ENCODE measurements around the gene TTC3.
"Not testable (repeated sequence)": the region's sequence is repeated elsewhere in the genome, so short reads cannot be mapped to it uniquely, and the experiment has no call there.

Gene TTC3

GRCh38 chr21:37072988-37073416, at the start of gene TTC3, which contains the start of gene PIGP:
TTC3 (plus strand) TSS chr21:37073254; CDS start chr21:37087258, 14,004 bp downstream.
PIGP (minus strand) TSS chr21:37073071; CDS start chr21:37072515, 556 bp downstream.
- peak; percentile 98 for DNase-seq

- no peak for DNase-seq
These were observed 46.6 kb upstream of the TTC3 start for GRCh38 chr21:37026499-37026898.

- no peak for DNase-seq
These were observed 44.5 kb upstream of the TTC3 start for GRCh38 chr21:37028570-37028969.

- no peak for DNase-seq
These were observed 42.2 kb upstream of the TTC3 start for GRCh38 chr21:37030864-37031263.

- no peak for DNase-seq
These were observed 40.8 kb upstream of the TTC3 start for GRCh38 chr21:37032293-37032692.

GRCh38 chr21:37032877-37033471, 40.1 kb upstream of the TTC3 start:
- no peak for DNase-seq

GRCh38 chr21:37034394-37034793, 38.7 kb upstream of the TTC3 start:
- not testable (repeated sequence) for DNase-seq

- no peak for DNase-seq
These were observed 36.9 kb upstream of the TTC3 start for GRCh38 chr21:37036177-37036576.

- no peak for DNase-seq
These were observed 33.5 kb upstream of the TTC3 start for GRCh38 chr21:37039411-37040075.

- no peak for DNase-seq
These were observed 32.8 kb upstream of the TTC3 start for GRCh38 chr21:37040212-37040611.

GRCh38 chr21:37041706-37042271, 31.3 kb upstream of the TTC3 start:
- no peak for DNase-seq

- DNase-seq = no peak
These were observed 29.2 kb upstream of the TTC3 start for GRCh38 chr21:37043818-37044217.

- DNase-seq = no peak
These were observed 28.4 kb upstream of the TTC3 start for GRCh38 chr21:37044643-37045042.

GRCh38 chr21:37045149-37045548, 27.9 kb upstream of the TTC3 start:
- DNase-seq = no peak

GRCh38 chr21:37045556-37045955, 27.5 kb upstream of the TTC3 start:
- no peak for DNase-seq

- DNase-seq = peak; percentile 83
These were observed 26.0 kb upstream of the TTC3 start for GRCh38 chr21:37047079-37047478.

- not testable (repeated sequence) for DNase-seq
These were observed 23.3 kb upstream of the TTC3 start for GRCh38 chr21:37049741-37050140.

- no peak for DNase-seq
These were observed 17.7 kb upstream of the TTC3 start for GRCh38 chr21:37055271-37055855.

GRCh38 chr21:37057614-37058013, 15.4 kb upstream of the TTC3 start:
- DNase-seq = no peak

GRCh38 chr21:37058261-37058660, 14.8 kb upstream of the TTC3 start:
- DNase-seq = no peak

GRCh38 chr21:37059181-37059580, 13.9 kb upstream of the TTC3 start:
- no peak for DNase-seq

GRCh38 chr21:37060296-37060695, 12.8 kb upstream of the TTC3 start:
- peak; percentile 92 for DNase-seq

- no peak for DNase-seq
These were observed 11.0 kb upstream of the TTC3 start for GRCh38 chr21:37061926-37062592.

GRCh38 chr21:37062593-37062935, 10.5 kb upstream of the TTC3 start:
- no peak for DNase-seq
